Transverse colon (tissue), 4 donors: ENCODE data around the gene KCNQ2. TPM values are rescaled to one million over a fixed set of nuclear protein-coding genes. Genes with fewer than 3 reads are reported as not detected.

ENCODE experiments used
- DNase-seq: peaks from one replicate; pipeline ENCODE4 v3.0.0-alpha.2; 2019
- H3K27ac ChIP-seq, 4 donors: fragments of 200-600 bp; sonication (generic); 2 replicates each; pipeline ENCODE4 v1.5.1; 2016 to 2018; ENCODE audit warnings: inconsistent platforms in 4 of 4
- H3K27me3 ChIP-seq: fragments of 200-600 bp; sonication (generic); 2 replicates; pipeline ENCODE4 v1.5.1; 2017; ENCODE audit warnings: inconsistent platforms
- H3K36me3 ChIP-seq, 4 donors: fragments of 200-600 bp; sonication (generic); 2 replicates each; pipeline ENCODE4 v1.5.1; 2017 to 2019; ENCODE audit warnings: inconsistent platforms in 4 of 4
- H3K4me1 ChIP-seq, 4 donors: fragments of 200-600 bp; sonication (generic); 2 replicates each; pipeline ENCODE4 v1.5.1; 2017 to 2020; ENCODE audit warnings: inconsistent platforms in 4 of 4
- H3K4me3 ChIP-seq, 4 donors: fragments of 200-600 bp; sonication (generic); 1 replicate in 1 of 4; 2 replicates in 3 of 4; pipeline versions ENCODE4 v1.5.1 to v1.6.1; 2017 to 2019; ENCODE audit warnings: inconsistent platforms in 4 of 4
- H3K9me3 ChIP-seq, 2 donors: fragments of 200-600 bp; sonication (generic); 2 replicates each; pipeline ENCODE4 v1.5.1; 2017 to 2019; ENCODE audit warnings: inconsistent platforms in 2 of 2
- EP300 ChIP-seq: sonication (generic); formaldehyde crosslinking; IDR thresholded peaks from one replicate; pipeline ENCODE4 v1.6.1; 2017; ENCODE audit warnings: antibody characterized with exemption, low read depth
- POLR2A ChIP-seq: fragments of 450-650 bp; IDR thresholded peaks from one replicate; pipeline ENCODE4 v1.6.1; 2016; ENCODE audit warnings: antibody characterized with exemption, mild to moderate bottlenecking, moderate library complexity
- POLR2AphosphoS5 ChIP-seq, 3 donors: sonication (generic); formaldehyde crosslinking; IDR thresholded peaks; one replicate each; pipeline ENCODE4 v1.6.1; 2016; ENCODE audit warnings: antibody characterized with exemption in 3 of 3
- WGBS, 2 donors: methylation state at CpG; one replicate each; pipeline ENCODE4 v1.1.5; 2018; ENCODE audit warnings: low coverage in 1 of 2; 5-methylcytosine and 5-hydroxymethylcytosine counted together
- in situ Hi-C, 4 donors: fragments of 200-750 bp; cut with MboI; loops; one replicate each; pipeline versions ENCODE4 v1.15.0 to v1.15.1; 2017; ENCODE audit warnings: low sequenced_read_pairs in 3 of 4, low pct_ligation_motif_present in 1 of 4, low pct_unique_long_range_greater_than_20kb in 1 of 4
- intact Hi-C: fragments of 100-400 bp; cut with DNase I; formaldehyde crosslinking; loops from one replicate; pipeline ENCODE4 v1.15.1; 2023; ENCODE audit warnings: low total_unique reads
- total RNA-seq, 4 donors: library from RNA; depleted of rRNA; stranded (reverse); fragments of >200 nt; gene quantifications; one replicate each; pipeline ENCODE4 v1.1.0, GENCODE V29; 2016
- TF ChIP-seq, protein P1 (sequence below), 5 experiments: fragments of 200-600 bp in 3 of 5; fragments of 450-650 bp in 2 of 5; sonication (generic) in 3 of 5; IDR thresholded peaks; 1 replicate in 2 of 5; 2 replicates in 3 of 5; pipeline ENCODE4 v1.5.1; 2016 to 2017; ENCODE audit warnings: antibody characterized with exemption in 5 of 5, inconsistent platforms in 3 of 5, mild to moderate bottlenecking in 2 of 5, moderate library complexity in 1 of 5

Gene KCNQ2
- total RNA-seq, 4 donors from 2014 or later = 0.32 to 0.41 (median 0.37) TPM; not detected in 1

DNA sequence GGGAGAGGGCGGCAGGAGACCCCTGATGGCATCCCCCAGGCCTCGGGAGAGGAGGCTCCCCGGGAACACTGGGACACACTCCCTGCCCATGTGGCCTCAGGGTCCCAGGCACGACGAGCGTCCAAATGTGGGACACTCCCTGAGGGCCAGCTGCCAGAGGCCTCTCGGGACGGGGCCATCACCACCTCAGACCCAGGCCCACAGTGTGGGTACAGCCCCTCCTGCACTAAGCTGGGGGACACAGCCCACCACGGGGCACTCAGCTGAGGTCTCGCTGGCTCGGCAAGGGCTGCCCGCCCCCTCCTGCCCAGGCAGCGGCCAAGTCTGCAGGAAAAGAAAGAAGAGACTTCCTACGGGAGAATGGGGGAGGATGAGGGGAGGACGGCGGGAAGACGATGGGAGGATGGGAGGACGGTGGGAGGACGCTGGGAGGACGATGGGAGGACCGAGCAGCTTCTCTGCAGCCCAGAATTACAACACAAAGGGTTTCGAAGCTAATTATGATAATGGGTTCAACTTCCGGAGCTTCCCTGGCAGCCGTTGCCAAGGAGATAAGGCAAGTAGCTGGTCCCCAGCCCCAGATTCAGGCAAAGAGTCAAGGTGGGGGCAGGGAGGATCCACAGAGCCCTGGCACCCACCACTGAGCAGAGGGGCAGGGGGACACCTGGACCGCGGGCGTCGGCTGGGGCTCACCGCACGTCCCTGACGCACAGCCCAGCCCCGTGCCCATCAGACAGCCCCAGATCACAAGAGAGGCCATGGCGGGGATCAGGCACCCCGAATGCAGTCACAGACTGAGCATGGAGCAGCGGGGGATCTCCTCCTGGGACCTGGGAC, 17.5 kb downstream of the KCNQ2 start:
- Histone ChIP-seq H3K4me3 (no peak overlapping the region), H3K4me1 (peaks cover 0 to 9% (median 0%) of the 10 kb centered on the region in 4 donors), H3K9me3 (no peaks in the 10 kb centered on the region), H3K27me3 (peaks cover 68% of the 10 kb centered on the region), H3K27ac (no peak overlapping the region), H3K36me3 (no peaks in the 10 kb centered on the region)
- no peak for TF ChIP-seq POLR2A
- TF ChIP-seq POLR2AphosphoS5 (IDR thresholded peaks at IDR 0.05) = no peak
- TF ChIP-seq, protein P1, sequence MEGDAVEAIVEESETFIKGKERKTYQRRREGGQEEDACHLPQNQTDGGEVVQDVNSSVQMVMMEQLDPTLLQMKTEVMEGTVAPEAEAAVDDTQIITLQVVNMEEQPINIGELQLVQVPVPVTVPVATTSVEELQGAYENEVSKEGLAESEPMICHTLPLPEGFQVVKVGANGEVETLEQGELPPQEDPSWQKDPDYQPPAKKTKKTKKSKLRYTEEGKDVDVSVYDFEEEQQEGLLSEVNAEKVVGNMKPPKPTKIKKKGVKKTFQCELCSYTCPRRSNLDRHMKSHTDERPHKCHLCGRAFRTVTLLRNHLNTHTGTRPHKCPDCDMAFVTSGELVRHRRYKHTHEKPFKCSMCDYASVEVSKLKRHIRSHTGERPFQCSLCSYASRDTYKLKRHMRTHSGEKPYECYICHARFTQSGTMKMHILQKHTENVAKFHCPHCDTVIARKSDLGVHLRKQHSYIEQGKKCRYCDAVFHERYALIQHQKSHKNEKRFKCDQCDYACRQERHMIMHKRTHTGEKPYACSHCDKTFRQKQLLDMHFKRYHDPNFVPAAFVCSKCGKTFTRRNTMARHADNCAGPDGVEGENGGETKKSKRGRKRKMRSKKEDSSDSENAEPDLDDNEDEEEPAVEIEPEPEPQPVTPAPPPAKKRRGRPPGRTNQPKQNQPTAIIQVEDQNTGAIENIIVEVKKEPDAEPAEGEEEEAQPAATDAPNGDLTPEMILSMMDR (IDR thresholded peaks at IDR 0.05) = no peak
- no peak for TF ChIP-seq EP300
- in situ Hi-C loops (no loop called here), intact Hi-C loops (no loop called here)
- 48 to 52% methylated on average over 4 to 35 of the region's 35 CpGs for WGBS, 2 donors
- no peak for DNase-seq

DNA sequence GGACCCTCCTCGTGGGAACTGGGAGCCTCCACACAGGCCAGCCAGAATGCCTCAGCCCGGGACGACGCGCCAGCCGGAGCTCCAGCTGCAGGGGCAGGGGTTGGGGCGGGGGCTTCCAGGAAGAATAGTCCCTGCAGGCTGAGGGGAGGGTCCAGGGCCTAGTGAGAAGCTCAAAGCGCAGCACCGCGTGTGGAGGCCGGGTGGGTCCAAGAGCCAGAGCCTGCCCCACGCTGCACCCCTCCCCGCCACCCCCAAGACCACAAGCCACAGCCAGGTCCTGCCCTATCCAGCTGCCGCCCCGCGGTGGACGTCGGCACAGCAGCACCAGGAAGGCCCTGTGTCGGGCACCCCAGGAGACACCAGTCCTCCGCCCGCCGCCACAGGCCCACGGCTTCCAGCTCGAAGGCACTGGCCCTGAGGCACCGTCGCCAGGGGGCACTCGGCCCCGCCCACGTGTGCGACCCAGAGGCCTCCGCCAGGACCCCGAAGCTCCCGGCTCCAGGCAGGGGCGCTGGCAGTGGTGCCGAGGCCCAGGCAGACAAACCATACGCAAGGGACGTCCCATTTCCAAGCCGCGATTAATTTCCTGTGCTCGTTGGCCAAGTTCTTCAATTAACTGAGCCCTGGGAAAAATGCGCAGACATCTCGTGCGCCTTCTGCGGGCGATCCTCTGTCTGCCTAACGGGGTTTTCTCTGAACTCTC, 19.5 kb downstream of the KCNQ2 start:
- Histone ChIP-seq H3K27ac (no peak overlapping the region), H3K9me3 (no peaks in the 10 kb centered on the region), H3K4me3 (no peak overlapping the region), H3K4me1 (peaks cover 0 to 9% (median 0%) of the 10 kb centered on the region in 4 donors), H3K27me3 (peaks cover 79% of the 10 kb centered on the region), H3K36me3 (no peaks in the 10 kb centered on the region)
- no peak for TF ChIP-seq POLR2A
- TF ChIP-seq EP300 = no peak
- TF ChIP-seq, protein P1 (IDR thresholded peaks at IDR 0.05) = no peak
- no peak for TF ChIP-seq POLR2AphosphoS5 (IDR thresholded peaks at IDR 0.05)
- no peak for DNase-seq
- WGBS, 2 donors = 73% methylated on average over 34 of the region's 46 CpGs; no CpG with 5 or more reads in 1 of the 2 donors
- intact Hi-C loops = no loop called here
- in situ Hi-C loops = no loop called here

DNA sequence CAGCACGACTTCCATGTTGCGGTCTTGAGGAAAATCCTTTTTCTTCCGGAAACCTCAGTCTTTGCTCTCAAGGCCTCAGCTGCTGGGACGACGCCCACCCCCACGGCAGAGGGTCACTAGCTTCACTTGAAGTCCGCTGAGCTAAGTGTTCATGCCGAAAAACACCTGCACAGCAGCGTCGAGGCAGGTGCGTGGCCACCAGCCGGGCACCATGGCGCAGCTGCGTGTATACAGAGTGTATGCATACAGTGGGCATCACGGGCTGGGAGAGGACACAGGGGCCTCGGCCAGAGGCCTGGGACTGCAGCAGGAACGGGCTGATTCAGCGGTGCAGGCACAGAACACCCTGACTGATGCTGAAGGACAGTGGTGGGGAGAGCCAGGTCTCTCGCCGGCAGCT, 20.1 kb downstream of the KCNQ2 start:
- Histone ChIP-seq H3K27ac (no peak overlapping the region), H3K36me3 (no peaks in the 10 kb centered on the region), H3K4me3 (no peak overlapping the region), H3K4me1 (peaks cover 0 to 9% (median 0%) of the 10 kb centered on the region in 4 donors), H3K27me3 (peaks cover 80% of the 10 kb centered on the region), H3K9me3 (no peaks in the 10 kb centered on the region)
- TF ChIP-seq POLR2A = no peak
- TF ChIP-seq EP300 = no peak
- TF ChIP-seq POLR2AphosphoS5 (IDR thresholded peaks at IDR 0.05) = no peak
- TF ChIP-seq, protein P1 (IDR thresholded peaks at IDR 0.05) = no peak
- in situ Hi-C loops (no loop called here), intact Hi-C loops (no loop called here)
- DNase-seq = no peak
- 86% methylated on average over 17 of the region's 20 CpGs; no CpG with 5 or more reads in 1 of the 2 donors for WGBS, 2 donors

DNA sequence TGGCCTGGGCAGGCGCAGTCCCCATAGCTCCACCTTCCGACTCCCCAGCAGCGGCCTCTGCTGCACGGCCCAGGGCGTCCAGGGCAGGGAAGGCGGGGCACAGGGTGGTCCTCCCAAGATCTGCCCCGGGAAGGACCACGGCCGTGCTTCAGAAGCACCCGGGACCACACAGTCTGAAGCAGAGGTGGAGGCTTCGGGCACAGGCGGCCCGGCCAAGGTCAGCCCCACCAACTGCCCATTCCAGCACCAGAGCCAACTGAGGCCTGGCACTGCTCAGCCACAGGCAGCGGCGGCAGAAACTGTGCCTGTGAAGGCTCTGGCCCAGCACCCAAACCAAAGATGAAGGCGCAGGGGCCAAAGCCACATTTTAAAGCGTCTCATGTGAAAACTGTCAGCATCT, 20.6 kb downstream of the KCNQ2 start:
- intact Hi-C loops = no loop called here

More for the DNA sequence above, 20.6 kb downstream of the KCNQ2 start:
- no peaks in the 10 kb centered on the region for H3K9me3 ChIP-seq
- DNase-seq = no peak
- 91% methylated on average over 17 of the region's 17 CpGs; no CpG with 5 or more reads in 1 of the 2 donors for WGBS, 2 donors
- TF ChIP-seq EP300 = no peak
- TF ChIP-seq, protein P1 (IDR thresholded peaks at IDR 0.05) = no peak
- TF ChIP-seq POLR2AphosphoS5 (IDR thresholded peaks at IDR 0.05) = no peak
- no peak for TF ChIP-seq POLR2A
- no peak overlapping the region for H3K4me3 ChIP-seq
- no peaks in the 10 kb centered on the region for H3K36me3 ChIP-seq
- in situ Hi-C loops = no loop called here
- H3K4me1 ChIP-seq = peaks cover 0 to 9% (median 0%) of the 10 kb centered on the region in 4 donors
- H3K27me3 ChIP-seq = peaks cover 80% of the 10 kb centered on the region
- H3K27ac ChIP-seq = no peak overlapping the region
